Activated T-helper 1 cell treated with anti-CD3 and anti-CD28 coated beads, Interleukin-2, amount 50 U/mL, for 16 hours (primary cell): Measurements from ENCODE around the gene TOP1.

Source experiments
- DNase-seq, 2 donors: peaks; one replicate each; pipeline ENCODE4 v3.0.0-alpha.2; 2020; ENCODE audit warnings: low read depth in 1 of 2, low spot score in 1 of 2

TOP1 gene

GRCh38 chr20:41167481-41168253 is 139.0 kb downstream of the TOP1 start:
- no peak for DNase-seq

GRCh38 chr20:41168281-41169161 is 139.9 kb downstream of the TOP1 start:
- no peak for DNase-seq

GRCh38 chr20:41169162-41169690 is 140.6 kb downstream of the TOP1 start:
- no peak for DNase-seq

- no peak for DNase-seq
These were observed 141.2 kb downstream of the TOP1 start for GRCh38 chr20:41169791-41170351.

DNA sequence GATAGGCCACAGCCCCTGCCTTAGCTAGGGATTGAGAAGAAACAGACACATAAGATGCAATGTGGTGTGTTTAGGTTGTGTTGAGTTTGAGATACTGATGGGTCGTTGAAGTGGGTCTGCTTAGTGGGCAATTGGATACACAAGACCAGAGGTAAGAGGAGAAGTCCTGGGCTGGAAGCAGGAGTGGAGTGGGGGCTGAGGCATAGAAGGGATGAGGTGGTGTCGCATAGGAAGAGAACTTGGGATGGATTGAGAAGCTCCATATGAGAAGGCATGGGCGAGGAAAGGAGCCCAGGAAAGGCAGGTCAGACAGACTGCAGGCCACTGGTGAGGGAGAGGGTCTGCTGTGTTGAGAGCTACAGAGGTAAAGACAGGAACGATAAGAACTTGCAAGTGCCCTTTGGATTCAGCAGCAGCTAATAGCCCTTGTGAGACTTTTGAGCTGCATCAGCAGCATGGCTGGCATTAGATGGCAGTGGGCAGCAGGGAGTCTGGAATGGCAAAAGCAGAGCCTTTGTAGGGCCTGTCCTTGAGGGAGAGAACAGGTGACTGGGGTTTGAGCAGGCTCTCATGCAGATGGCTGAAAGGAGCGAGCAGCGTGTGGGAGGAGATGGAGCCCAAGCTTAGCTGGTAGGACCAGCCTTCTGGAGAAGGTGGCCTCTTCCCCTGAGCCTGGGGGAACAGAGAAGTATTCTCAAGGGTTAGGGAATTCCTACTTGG is 141.9 kb downstream of the TOP1 start:
- DNase-seq, result no peak

DNA sequence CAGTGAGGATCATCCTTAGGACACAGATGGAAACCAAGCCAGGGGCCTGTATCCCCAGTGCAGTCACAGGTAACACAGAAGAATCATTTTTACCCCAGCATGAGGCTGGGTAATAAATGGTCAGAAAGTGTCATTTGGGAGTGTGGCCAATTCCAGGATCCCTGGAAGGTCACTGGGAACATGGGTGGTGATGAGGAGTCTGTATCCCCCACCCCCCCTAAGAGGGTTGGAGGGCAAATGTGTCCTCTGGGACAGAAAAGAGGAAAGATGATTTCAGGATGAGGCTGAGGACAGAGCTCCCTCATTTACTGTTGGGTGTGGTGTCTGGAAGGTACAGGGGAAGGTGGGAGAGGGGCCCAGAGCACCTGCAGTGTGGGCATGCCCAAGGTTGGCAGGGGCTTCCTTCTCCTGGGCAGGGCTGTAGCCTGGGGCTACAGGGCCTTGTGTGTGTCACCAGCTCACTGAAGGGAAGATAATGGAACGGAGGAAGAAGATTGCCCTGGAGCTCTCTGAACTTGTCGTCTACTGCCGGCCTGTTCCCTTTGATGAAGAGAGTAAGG is 143.2 kb downstream of the TOP1 start:
- DNase-seq, result no peak

- no peak for DNase-seq
These were observed 143.9 kb downstream of the TOP1 start for GRCh38 chr20:41172296-41173140.

DNA sequence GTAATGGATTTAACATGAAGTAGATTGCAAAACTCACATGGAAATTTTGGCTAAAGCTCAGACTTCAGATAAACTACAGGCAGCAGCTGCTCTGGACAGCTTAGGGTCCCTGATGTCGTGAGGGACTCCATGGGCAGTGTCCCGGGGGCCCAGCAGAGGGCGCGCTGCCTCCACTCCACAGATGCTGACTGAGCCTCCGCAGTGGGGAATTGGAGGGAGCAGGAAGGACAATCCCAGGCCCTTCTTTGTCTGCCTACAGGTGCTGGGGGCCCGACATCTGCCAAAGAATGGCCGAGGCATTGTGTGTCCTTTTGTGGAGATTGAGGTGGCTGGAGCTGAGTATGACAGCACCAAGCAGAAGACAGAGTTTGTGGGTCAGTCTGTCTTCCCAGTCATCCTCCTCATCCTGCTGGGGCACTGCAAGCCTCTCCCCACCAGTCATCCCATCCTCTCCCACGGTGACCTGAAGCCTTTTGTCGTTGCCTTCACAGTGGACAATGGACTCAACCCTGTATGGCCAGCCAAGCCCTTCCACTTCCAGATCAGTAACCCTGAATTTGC is 144.6 kb downstream of the TOP1 start:
- peak; percentile 52 for DNase-seq

GRCh38 chr20:41173791-41174341 is 145.2 kb downstream of the TOP1 start:
- DNase-seq, result no peak
